NOMO-1 treated with DMSO at 0.1 percent for 48 hours (cell line): Measurements from ENCODE around the gene UTF1.
A peak's percentile ranks its signal among the peaks of the same experiment; 100 is the strongest.

ENCODE experiments used
- DNase-seq: peaks from one replicate; lab custom pipeline; 2025; ENCODE audit not compliant: unreplicated experiment; lab: John Stamatoyannopoulos, UW

UTF1 gene

DNA sequence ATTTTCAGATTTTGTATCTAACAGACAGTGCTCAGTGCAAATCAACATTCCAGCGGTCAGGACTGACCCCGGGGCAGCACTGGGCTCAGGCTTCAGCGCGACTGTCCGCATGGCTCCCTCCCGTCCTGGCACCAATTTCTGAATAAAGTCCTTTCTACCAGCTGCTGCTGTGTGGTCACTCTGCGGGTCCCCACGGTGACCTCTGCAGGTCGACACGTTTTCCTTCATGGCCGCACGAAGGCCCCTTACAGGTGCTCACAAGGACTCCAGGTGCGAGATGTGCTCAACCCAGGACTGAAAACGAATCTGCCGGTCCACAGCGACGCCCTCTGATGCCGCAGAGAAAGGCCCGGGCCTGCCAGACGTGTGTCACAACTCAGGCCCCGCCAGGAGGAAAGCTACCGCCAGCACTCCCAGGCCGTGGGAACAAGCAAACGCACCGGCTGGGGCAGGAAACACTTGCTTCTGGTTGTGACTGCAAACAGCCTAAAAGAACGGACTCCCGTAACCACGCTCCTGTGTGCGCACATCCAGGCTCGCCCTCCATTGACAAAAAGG lies 3.7 kb upstream of the UTF1 start:
- no peak for DNase-seq

DNA sequence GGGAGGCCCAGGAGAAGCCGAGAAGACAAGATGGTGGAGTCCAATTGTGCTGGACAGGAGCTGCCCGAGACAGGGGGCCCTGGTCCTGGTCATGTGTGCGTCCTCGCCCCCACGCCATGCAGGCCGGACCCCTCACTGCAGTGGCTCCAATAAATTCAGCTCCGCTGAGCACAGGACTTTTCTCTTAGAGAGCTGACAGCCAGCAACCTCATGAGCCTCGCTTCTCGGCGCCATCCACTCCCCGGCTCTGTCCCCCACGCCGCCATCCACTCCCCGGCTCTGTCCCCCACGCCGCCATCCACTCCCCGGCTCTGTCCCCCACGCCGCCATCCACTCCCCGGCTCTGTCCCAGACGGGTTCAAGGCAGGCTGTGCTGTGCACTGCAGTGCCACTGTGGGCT lies 2.8 kb upstream of the UTF1 start:
- DNase-seq = no peak

DNA sequence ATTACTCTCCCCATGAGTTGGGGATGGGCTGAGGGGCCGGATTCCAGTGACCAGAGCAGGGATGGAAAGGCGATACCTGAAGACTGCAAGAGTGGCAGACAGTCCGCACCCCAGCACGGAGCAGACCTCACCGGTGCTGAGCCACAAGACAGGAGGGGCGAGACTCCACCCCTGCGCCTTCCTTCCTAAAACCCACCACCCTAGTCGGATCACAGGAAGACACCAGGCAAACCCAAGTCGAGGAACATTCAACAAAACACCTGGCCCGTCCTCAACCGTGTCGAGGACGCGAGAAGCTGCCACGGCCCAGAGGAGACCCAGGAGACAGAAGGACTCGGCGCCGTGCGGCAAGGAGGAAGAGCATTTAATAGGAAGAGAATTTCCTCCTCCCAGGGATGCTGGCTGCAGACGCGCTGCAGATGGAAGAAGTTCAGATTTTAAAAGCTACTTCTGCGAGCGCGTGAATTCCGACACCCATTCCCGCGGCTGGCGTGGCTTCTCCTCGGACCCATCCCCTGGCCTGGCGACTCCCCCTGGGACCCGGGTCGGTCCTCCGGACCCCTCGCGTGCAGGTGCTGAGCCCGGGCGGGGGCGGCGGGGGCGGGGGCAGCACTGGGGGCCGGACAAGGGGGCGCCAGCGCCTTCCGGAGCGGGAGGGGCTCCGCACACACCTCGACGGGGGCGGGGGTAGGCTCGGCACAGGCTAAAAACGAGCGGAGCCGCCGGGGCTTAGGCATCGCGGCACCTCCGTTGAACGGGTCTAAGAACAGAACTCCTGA lies 563 bp upstream of the UTF1 start:
- DNase-seq = no peak

DNA sequence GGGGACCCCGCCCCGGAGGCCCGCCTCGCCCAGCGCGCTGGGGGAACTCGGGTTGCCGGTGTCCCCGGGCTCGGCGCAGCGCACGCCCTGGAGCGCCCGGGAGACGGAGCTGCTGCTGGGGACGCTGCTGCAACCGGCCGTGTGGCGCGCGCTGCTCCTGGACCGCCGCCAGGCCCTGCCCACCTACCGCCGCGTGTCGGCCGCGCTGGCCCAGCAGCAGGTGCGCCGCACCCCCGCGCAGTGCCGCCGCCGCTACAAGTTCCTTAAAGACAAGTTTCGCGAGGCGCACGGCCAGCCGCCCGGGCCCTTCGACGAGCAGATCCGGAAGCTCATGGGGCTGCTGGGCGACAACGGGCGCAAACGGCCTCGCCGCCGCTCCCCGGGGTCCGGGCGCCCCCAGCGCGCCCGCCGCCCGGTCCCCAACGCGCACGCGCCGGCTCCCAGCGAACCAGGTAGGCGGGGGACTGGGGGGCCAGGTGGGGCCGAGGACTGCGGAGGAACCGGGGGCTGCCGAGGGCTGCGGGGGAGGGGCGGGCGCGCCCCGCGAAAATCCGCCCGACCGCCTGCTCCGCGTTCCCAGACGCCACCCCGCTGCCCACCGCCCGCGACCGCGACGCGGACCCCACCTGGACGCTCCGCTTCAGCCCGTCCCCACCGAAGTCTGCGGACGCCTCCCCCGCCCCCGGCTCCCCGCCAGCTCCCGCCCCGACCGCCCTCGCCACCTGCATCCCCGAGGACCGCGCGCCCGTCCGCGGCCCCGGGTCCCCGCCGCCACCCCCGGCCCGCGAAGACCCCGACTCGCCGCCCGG lies 574 bp downstream of the UTF1 start:
- DNase-seq = peak; percentile 67

DNA sequence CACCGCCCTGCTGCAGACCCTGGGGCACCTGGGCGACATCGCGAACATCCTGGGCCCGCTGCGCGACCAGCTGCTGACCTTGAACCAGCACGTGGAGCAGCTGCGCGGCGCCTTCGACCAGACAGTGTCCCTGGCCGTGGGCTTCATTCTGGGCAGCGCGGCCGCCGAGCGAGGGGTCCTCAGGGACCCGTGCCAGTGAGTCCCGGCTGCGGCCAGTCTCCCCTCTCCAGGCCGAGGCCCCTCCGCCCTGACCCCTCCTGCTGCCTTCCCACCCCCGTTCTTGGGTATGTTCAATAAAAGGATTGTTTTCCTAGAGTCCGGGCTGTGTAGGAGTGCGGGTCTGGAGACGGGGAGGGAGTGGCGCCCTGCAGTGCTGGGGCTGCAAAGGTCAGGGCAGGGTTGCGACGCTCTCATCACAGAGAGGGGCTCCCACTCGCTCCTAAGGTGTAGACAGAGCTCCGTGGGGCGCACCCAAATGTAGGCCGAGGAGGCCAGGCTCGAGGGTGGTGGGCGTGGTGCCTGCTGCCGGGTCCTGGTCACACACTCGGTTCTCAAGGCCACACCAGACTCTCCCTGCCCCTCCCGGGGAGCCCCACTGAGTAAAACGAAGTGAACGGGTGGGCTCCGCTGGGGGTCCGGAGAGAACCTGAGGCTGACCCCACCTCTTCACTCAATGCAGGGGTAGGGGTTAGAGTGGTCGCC lies 1.4 kb downstream of the UTF1 start:
- no peak for DNase-seq

DNA sequence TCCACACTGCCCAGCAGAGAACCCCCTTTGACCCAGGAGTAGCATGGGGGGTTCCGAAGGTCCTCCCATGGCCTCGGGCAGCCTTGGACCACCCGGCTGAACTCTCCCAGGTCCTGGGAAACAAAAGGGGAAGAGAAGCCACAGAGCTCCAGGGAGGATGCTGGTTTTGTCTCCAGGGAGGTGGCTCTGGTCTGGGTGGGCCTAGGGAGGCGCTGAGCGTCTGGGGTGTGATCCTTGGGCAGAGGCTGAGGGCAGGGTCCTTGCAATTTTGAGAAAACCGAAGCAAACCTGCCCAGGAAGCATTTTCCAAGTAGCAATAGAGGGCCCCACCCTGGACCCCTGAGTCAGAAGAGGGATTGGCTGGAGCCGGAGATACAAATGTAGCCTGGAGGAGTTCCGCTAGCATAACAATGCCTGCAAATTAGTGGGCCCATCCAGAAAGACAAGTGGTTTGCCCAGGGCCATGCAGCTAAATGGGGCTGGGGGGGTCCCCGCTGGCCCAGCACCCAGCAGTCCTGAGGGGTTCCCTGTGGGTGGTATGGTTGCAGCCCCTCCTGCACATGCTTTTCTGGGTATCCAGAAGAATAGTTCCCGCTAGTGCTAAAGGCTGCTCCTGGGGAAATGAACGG lies 2.0 kb downstream of the UTF1 start:
- no peak for DNase-seq

DNA sequence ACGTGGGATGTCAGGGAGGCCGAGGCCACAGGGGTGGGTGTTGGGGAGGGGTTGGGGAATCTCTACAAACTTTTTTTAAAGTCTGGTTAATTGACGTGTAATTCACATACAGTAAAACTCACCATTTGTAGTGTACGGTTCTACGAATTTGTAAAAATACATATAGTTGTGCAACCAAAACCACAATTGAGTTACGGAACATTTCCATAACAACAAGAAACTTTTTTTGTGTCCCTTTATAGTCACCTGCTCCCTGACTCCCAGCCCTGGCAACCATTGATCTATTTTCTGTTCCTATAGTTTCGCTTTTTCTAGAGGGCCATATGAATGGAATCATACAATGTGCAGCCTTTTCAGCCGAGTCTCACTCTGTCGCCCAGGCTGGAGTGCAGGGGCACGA lies 4.8 kb downstream of the UTF1 start:
- peak; percentile 47 for DNase-seq

DNA sequence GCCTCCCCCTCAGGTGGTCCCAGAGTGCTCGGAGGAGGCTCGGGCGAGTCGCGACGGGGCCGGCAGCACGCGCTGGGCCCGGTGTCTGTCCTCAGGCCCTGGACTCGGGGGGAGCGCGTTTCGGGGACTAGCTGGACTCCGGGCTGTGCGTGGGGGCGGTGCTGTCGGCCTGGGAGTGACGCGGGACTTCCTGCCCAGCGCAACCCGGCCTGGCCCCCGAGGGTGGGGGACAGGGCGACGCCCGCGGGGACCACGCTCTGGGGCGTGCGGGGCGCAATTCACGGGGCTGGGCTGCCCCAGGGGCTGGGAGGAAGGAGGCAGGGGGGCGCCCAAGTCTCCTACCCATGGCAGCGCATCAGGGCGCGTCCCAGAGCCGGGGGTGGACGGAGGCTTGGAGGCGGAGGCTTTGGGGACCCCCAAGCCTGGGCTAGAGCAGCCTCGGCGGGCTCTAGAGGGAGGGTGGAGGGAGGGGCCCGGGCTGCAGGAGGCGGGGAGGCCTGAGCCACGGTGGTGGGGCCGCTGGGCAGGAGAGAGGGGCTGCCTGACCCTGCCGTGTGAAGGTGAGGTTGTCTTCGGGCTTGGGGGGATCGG lies 5.3 kb downstream of the UTF1 start:
- DNase-seq = no peak

DNA sequence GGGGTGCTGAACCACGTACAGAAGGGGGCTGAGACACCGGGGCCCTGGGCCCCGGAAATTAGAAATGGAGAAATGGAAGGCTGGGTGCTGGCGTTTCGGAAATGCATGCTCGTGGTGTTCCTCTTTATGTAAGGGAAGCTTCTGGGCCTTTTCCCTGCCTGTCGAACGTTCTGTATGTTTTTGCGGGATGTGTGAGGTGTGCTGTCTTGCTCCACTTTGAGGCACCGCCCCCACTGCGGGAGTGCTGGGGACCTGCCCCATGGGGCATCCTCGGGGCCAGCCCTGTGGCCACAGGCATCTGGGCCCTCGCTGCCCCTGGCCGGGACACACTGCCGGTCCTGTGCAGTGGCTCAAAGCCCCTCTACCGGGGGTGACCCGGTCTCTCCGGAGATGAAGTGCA lies 5.9 kb downstream of the UTF1 start:
- DNase-seq = no peak

DNA sequence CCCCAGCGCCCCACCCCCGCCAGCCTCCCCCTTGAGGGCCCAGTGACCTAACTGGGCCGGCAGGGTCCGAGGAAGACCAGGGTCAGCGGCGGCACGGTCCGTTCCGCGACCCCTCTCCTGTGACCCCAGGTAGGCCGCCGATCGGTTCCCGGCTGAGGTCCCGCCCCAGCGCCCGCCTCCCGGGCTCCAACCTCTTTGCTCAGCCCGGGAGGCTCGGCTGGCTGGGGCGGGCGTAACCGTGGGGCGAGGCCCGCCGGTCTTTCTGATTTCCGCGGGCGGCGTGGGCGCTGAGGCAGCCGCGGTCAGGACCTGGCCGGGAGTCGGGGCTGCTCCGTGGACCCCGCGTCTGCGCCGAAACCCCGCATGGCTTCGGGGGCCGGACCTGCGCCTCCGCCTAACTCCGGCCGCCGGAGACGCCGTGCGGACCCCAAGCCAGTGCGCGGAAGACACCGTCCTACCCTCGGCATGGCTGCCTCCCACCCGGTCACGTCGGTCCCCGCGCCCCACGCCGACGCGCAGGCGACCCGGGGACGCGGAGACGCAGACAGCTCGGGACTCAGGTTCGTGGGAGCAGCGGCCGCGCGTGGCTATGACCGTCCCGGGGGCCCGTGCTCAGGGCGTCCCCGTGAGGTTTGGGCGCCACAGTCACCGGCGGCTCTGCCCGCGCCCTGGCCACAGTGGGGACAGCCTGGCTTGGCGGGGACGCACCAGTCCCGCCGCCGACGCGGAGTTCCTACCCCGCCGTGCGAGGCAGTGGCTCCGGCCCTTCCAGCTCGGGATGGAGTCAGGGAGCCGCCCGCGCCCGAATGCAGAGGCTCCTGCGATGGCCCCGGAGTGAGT lies 6.6 kb downstream of the UTF1 start:
- no peak for DNase-seq

DNA sequence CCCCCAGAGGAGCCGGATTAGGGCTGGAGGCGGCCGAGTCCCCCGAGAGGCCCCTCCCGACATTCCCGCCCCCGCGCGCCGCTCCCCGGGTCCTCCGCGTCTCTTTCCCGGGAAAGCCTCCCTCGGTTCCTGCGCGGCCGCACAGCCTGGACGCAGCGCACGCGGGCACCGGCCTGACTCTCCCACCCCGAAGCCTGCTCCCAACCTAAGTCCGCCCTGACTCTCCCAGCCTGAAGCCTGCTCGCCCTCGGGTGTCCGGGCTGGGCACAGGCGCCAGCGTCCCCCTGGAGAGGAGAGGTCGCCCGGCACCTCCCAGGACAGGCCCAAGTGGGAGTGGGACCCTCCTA lies 7.2 kb downstream of the UTF1 start:
- DNase-seq = no peak

DNA sequence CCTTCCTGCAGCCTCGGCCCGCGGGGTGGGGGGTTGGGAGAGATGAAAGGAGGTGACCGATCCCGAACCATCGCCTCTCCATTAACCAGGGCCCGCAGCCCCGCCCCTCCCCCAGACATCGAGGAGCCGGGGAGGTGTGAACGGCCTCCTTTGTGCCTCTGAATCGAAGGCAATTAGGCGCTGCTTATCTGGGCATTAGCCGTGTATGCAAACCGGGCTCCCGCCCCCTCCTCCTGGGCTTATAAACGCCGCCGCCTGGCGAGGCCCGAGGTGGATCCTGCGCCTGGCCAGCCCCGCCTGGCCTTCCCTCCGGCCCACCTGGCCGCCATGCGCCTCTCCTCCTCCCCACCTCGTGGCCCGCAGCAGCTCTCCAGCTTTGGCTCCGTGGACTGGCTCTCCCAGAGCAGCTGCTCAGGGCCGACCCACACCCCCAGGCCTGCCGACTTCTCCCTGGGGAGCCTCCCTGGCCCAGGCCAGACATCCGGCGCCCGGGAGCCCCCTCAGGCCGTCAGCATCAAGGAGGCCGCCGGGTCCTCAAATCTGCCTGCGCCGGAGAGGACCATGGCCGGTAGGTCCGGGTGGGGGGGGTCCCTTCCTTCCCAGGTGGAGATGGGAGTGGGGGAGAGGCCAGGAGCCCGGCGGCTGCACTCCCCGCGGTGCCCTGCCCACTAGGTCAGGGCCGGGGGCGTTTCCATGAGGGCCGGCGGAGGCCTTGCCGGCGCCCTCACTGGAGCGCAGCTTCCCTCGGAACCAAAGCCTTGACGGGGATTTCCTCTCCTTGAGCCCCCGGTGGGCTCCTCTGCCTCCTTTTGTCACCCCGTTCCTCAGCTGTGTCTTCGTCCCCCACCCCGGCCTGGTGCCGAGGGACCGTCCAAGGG lies 7.8 kb downstream of the UTF1 start, which contains the start of gene VENTX:
TSS of gene VENTX (plus strand) at position 268 of the 878 bp plus-strand sequence. CDS start at position 328, 60 bp downstream.
- DNase-seq = no peak

DNA sequence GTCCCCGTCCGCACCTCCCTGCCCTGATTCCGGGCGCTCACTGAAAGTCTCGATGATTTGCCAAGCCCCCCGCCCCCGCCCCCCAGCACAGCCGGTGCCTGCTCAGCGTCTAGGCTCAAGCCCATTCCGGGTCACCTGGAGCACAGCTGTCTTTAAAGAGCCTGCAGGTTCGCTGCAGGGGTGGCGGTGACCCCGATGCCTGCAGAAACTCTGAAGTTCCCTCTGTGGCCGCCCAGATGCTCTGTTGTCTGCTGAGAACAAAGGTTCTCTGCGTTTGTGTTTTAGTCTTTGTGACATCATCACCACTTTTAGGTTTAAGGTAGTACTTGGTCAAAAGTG lies 8.4 kb downstream of the UTF1 start:
- no peak for DNase-seq

DNA sequence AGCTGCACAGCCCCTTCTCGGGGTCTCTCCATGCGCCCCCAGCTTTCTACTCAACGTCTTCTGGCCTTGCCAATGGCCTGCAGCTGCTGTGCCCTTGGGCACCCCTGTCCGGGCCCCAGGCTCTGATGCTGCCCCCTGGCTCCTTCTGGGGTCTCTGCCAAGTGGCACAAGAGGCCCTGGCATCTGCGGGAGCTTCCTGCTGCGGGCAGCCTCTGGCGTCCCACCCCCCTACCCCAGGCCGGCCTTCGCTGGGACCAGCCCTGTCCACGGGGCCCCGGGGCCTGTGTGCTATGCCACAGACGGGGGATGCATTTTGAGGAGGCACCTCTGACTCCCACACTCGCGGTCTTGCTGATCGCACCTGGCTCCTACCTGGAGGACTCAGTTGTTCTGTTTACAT lies 10.0 kb downstream of the UTF1 start:
- no peak for DNase-seq

DNA sequence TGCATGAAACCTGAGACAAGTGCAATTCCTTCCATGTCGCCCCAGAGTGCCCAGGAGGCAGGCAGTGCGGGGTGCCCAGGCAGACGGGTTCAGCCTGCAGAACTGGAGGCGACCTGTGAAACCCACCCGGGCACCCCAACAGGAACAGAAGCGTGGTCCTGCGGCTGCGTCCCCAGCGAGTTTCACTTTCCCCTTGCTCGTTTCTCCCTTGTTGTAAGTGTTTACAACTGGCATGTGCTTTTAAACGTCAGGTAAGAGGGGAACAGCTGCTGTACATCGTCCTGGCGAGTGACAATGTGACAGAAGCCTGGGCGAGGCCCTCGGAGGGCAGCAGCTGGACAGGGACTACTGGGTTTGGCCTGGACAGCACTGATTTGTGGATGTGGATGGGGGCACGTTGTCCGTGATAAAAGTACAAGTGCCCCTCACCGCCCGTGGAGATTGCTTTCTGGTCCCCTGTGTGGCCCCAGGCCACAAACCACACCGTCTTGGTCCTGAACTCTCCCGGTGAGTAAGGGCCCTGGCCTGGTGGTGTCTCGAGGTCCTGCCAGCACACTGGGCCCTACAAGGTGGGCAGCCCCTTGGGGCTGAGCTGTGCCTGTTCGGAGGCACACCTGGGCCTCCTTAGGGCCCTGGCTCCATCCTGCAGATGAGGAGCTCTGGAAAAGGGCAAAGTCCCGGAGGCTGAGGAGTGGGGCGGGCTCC lies 11.6 kb downstream of the UTF1 start:
- no peak for DNase-seq

DNA sequence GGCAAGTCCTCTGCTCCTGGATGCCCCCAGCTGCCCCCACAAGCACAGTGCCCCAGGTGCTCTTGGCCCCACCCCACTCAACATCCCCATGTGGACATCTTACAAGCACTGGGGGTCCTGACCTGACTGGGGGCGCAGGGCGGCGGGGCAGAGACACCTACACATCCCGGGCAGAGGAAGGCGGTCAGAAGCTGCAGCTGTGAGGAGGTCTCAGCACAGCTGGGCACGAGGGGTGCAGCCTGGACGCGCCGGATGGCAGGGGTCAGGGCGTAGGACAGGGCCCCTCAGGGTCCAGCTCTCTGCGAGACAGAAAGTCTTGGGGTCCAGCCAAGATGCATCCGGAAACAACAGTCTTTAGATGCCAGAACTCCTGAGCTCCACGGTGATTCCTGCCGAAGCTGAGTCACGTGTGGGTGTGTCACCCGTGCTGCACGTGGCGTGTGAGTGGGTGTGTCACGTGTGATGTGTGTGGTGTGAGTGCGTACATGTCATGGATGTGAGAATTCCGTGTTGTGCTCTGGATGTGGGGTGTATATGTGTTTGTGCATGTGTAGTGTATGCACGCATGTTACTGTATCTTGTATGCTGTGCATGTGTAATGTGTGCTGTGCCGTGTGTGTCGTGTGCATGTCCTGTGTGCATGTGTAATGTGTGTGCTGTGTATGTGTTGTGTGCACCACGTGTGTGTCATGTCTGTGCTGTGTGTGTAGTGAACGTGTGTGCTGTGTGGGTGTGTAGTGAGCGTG lies 12.8 kb downstream of the UTF1 start:
- no peak for DNase-seq

DNA sequence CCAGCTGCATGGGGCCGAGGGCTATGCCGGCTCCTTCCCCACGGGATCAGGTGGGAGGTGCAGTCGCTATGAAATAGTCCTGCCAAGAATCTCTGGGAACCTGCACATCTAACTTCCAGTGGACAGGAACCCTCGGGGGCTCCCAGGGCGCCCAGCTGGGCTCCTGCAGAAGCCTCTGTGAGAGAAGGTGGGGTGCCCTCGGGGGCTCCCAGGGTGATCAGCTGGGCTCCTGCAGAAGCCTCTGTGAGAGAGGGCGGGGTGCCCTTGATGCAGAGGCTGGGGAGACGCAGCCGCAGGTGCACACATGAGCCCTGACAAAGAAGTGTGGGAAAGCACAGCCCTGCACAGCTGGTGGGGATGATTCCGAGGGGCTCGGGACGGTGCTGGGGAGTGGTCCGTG lies 13.6 kb downstream of the UTF1 start:
- no peak for DNase-seq
